Right lobe of liver (tissue), 6 donors: ENCODE results near the gene AHNAK. TPM values are rescaled to one million over a fixed set of nuclear protein-coding genes. Genes with fewer than 3 reads are reported as not detected.

Experiments used
- ATAC-seq, 4 donors: fragments of 200-7000 bp; cut with Tn5 transposase; one replicate each; pipeline ENCODE4 v1.9.1; 2020; ENCODE audit warnings: mild to moderate bottlenecking in 4 of 4, moderate library complexity in 4 of 4
- DNase-seq, 3 donors: peaks; one replicate each; pipeline ENCODE4 v3.0.0-alpha.2; 2020
- H3K27ac ChIP-seq, 3 donors: fragments of 200-600 bp; one replicate each; pipeline ENCODE4 v1.8.0; 2022
- H3K27me3 ChIP-seq, 2 donors: fragments of 200-600 bp; one replicate each; pipeline ENCODE4 v1.8.0; 2022
- H3K36me3 ChIP-seq, 4 donors: fragments of 200-600 bp; sonication (generic) in 1 of 4; one replicate each; pipeline versions ENCODE4 v1.5.1 to v1.8.0; 2017 to 2022; ENCODE audit warnings: control low read depth in 1 of 4
- H3K4me1 ChIP-seq, 4 donors: fragments of 200-600 bp; sonication (generic) in 1 of 4; one replicate each; pipeline versions ENCODE4 v1.5.1 to v1.8.0; 2017 to 2022; ENCODE audit warnings: control low read depth in 1 of 4
- H3K4me3 ChIP-seq, 3 donors: fragments of 200-600 bp; one replicate each; pipeline ENCODE4 v1.8.0; 2022
- H3K9me3 ChIP-seq, 4 donors: fragments of 200-600 bp; sonication (generic) in 1 of 4; one replicate each; pipeline versions ENCODE4 v1.5.1 to v1.8.0; 2017 to 2022; ENCODE audit warnings: control low read depth in 1 of 4
- CTCF ChIP-seq, 4 donors: fragments of 200-600 bp in 3 of 4; fragments of 450-650 bp in 1 of 4; IDR thresholded peaks; one replicate each; pipeline versions ENCODE4 v1.5.1 to v1.8.0; 2016 to 2022; ENCODE audit warnings: antibody characterized with exemption in 4 of 4, mild to moderate bottlenecking in 2 of 4
- POLR2A ChIP-seq: fragments of 450-650 bp; IDR thresholded peaks from one replicate; pipeline ENCODE4 v1.6.1; 2017; ENCODE audit warnings: antibody characterized with exemption, mild to moderate bottlenecking
- WGBS: methylation state at CpG from one replicate; pipeline ENCODE4 v1.1.6; 2018; ENCODE audit warnings: low coverage, low lambda C conversion rate; ENCODE audit not compliant: insufficient coverage; ENCODE audit errors: missing lambda C conversion rate; 5-methylcytosine and 5-hydroxymethylcytosine counted together
- intact Hi-C, 2 donors: fragments of 100-400 bp; cut with DNase I; formaldehyde crosslinking; loops; one replicate each; pipeline versions ENCODE4 v1.11.2 to v1.14.1; 2022
- total RNA-seq, 6 experiments: library from RNA; depleted of rRNA in 2 of 6; stranded (reverse); fragments of >200 nt in 2 of 6; fragmentation: NEBNext Ultra II Directional in 3 of 6; extraction: Animal tissue kit (Norgen Biotek cat#: 25700) in 3 of 6; gene quantifications; one replicate each; pipeline versions ENCODE4 v1.1.0 to v1.2.4, GENCODE V29; 2016 to 2023
- donor health status: DM: no; HTN: yes; CAD: no.
- donor health status: DM: no; HTN: no; CAD: no.
- donor health status: DM: no; HTN: no; CAD: no.
- donor health status: DM: no; HTN: yes; CAD: no.
- donor health status: DM: no; HTN: yes; CAD: no.

The AHNAK gene
- total RNA-seq, 6 experiments from 2014 or later = 91.0 to 180 (median 113) TPM

- intact Hi-C loops = loop anchor here in 1 of 2 donors (5.0 kb wide), 1 partner anchor 135 kb away; no protein-coding TSS in a partner anchor
- Histone ChIP-seq H3K4me1 (peaks cover 0 to 52% (median 22%) of the 10 kb centered on the region in 4 donors), H3K9me3 (no peaks in the 10 kb centered on the region), H3K27me3 (no peaks in the 10 kb centered on the region), H3K36me3 (peaks cover 0 to 34% (median 11%) of the 10 kb centered on the region in 4 donors), H3K27ac (peak overlapping the region; percentile 44 to 86 (median 45)), H3K4me3 (no peak overlapping the region)
- DNase-seq (peak in 1 of 3 donors; percentile 27), ATAC-seq (no peak)
- TF ChIP-seq POLR2A (no peak), CTCF (IDR thresholded peaks at IDR 0.05) (no peak)
- WGBS = 38% methylated on average over 2 of the region's 3 CpGs
Observed at GRCh38 chr11:62556875-62557631, 10.4 kb upstream of the AHNAK start.

GRCh38 chr11:62556108-62556874 lies 9.7 kb upstream of the AHNAK start:
- Histone ChIP-seq H3K4me3 (no peak overlapping the region), H3K27me3 (no peaks in the 10 kb centered on the region), H3K4me1 (peaks cover 0 to 55% (median 24%) of the 10 kb centered on the region in 4 donors), H3K27ac (peak overlapping the region; percentile 44 to 86 (median 45)), H3K36me3 (peaks cover 0 to 31% (median 11%) of the 10 kb centered on the region in 4 donors), H3K9me3 (no peaks in the 10 kb centered on the region)
- DNase-seq = peak in 2 of 3 donors; percentile 68 to 71
- TF ChIP-seq CTCF (IDR thresholded peaks at IDR 0.05) = no peak
- no peak for TF ChIP-seq POLR2A
- peak; percentile 26 to 40 (median 30) for ATAC-seq
- intact Hi-C loops = loop anchor here in 1 of 2 donors (5.0 kb wide), 1 partner anchor 134 kb away; no protein-coding TSS in a partner anchor
- 39% methylated on average over 8 of the region's 14 CpGs for WGBS

GRCh38 chr11:62555464-62556107 lies 9.0 kb upstream of the AHNAK start:
- Histone ChIP-seq H3K4me1 (peaks cover 0 to 49% (median 21%) of the 10 kb centered on the region in 4 donors), H3K27ac (peak overlapping the region; percentile 44 to 86 (median 45)), H3K36me3 (peaks cover 0 to 25% (median 11%) of the 10 kb centered on the region in 4 donors), H3K4me3 (no peak overlapping the region), H3K27me3 (no peaks in the 10 kb centered on the region), H3K9me3 (no peaks in the 10 kb centered on the region)
- ATAC-seq = no peak
- WGBS = 33% methylated on average over 4 of the region's 4 CpGs
- peak in 1 of 3 donors; percentile 52 for DNase-seq
- intact Hi-C loops = loop anchor here in 1 of 2 donors (5.0 kb wide), 1 partner anchor 133 kb away; no protein-coding TSS in a partner anchor
- TF ChIP-seq POLR2A (no peak), CTCF (IDR thresholded peaks at IDR 0.05) (no peak)
